Hepatocyte (in vitro differentiated cells): ENCODE results near the gene SLC35E2B.
"Not testable (repeated sequence)": the region's sequence is repeated elsewhere in the genome, so short reads cannot be mapped to it uniquely, and the experiment has no call there.

Experiments used
- CTCF ChIP-seq: fragments of 200-600 bp; sonication (generic); IDR thresholded peaks from 2 replicates; pipeline ENCODE4 v1.5.1; 2016; ENCODE audit warnings: antibody characterized with exemption, mild to moderate bottlenecking; ENCODE audit not compliant: poor library complexity
- EZH2 ChIP-seq: fragments of 200-600 bp; sonication (generic); IDR thresholded peaks from 2 replicates; pipeline ENCODE4 v1.6.1; 2016; ENCODE audit warnings: antibody characterized with exemption, mild to moderate bottlenecking, borderline replicate concordance

GRCh38 chr1:1715109-1715883 is 22.7 kb upstream of the SLC35E2B start:
- not testable (repeated sequence) for TF ChIP-seq CTCF, EZH2
